ENCODE data around the gene RAP1GAP2. TPM values are rescaled to one million over a fixed set of nuclear protein-coding genes. Genes with fewer than 3 reads are reported as not detected.

RAP1GAP2 gene
- total RNA-seq, 1 donor from 2014 or later, result 10.6 TPM

DNA sequence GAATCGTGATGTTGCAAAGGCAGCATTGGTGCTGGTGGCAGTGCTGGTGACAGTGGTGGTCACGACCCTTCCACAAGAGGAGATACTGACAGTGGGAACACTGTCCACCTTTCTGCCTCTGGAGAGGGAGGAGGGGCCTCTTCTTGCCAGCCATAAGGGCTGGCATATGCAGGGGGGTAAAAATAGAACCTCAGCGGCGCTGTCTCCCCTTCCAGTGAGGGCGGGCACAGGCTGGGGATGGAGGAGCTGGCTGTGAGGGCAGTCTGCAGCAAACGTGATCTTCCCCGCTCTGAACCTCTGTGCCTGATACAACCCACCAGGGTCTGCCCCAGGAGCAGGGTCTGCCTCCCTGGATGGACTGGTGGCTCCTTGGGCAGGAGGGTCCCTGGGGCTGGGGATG is 3.4 kb downstream of the RAP1GAP2 start:
- H3K36me3 Mint-ChIP-seq (ENCODE audit: low read depth, unreplicated experiment), result peaks cover 6% of the 10 kb centered on the region
- H3K27me3 Mint-ChIP-seq (ENCODE audit: unreplicated experiment), result peaks cover 1% of the 10 kb centered on the region
- H3K9me3 Mint-ChIP-seq (ENCODE audit: unreplicated experiment), result no peaks in the 10 kb centered on the region
- no peaks in the 10 kb centered on the region for H3K4me1 Mint-ChIP-seq (ENCODE audit: unreplicated experiment)
- TF ChIP-seq, protein P1, sequence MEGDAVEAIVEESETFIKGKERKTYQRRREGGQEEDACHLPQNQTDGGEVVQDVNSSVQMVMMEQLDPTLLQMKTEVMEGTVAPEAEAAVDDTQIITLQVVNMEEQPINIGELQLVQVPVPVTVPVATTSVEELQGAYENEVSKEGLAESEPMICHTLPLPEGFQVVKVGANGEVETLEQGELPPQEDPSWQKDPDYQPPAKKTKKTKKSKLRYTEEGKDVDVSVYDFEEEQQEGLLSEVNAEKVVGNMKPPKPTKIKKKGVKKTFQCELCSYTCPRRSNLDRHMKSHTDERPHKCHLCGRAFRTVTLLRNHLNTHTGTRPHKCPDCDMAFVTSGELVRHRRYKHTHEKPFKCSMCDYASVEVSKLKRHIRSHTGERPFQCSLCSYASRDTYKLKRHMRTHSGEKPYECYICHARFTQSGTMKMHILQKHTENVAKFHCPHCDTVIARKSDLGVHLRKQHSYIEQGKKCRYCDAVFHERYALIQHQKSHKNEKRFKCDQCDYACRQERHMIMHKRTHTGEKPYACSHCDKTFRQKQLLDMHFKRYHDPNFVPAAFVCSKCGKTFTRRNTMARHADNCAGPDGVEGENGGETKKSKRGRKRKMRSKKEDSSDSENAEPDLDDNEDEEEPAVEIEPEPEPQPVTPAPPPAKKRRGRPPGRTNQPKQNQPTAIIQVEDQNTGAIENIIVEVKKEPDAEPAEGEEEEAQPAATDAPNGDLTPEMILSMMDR (IDR thresholded peaks at IDR 0.05; ENCODE audit: unreplicated experiment), result no peak
- DNase-seq (ENCODE audit: low spot score), result no peak
- H3K27ac Mint-ChIP-seq (ENCODE audit: unreplicated experiment), result no peak overlapping the region
- H3K4me3 Mint-ChIP-seq (ENCODE audit: unreplicated experiment), result no peak overlapping the region

DNA sequence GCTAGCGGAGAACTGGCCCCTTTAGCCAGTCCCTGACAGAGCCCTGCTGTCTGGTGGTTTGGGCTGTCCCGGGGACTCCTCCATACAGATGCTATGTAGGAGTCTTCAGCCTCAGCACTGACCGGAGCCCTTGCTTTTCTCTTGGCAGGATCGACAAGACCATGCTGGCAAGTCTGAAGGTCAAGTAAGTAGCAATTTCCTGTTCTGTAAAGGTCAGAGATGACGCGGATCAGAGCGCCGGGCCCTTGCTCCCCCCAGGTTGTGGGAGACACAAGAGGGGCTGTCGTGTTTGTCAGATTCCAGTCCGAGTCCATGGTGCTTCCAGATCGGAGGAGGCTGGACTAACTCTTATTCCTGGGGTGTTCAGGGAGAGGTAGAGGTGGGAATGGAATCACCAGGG is 4.1 kb downstream of the RAP1GAP2 start:
- Mint-ChIP-seq H3K4me1 (ENCODE audit: unreplicated experiment) (no peaks in the 10 kb centered on the region), H3K4me3 (ENCODE audit: unreplicated experiment) (no peak overlapping the region), H3K36me3 (ENCODE audit: low read depth, unreplicated experiment) (peaks cover 6% of the 10 kb centered on the region), H3K9me3 (ENCODE audit: unreplicated experiment) (no peaks in the 10 kb centered on the region), H3K27me3 (ENCODE audit: unreplicated experiment) (peaks cover 1% of the 10 kb centered on the region), H3K27ac (ENCODE audit: unreplicated experiment) (no peak overlapping the region)
- TF ChIP-seq, protein P1 (IDR thresholded peaks at IDR 0.05; ENCODE audit: unreplicated experiment), result no peak
- no peak for DNase-seq (ENCODE audit: low spot score)

DNA sequence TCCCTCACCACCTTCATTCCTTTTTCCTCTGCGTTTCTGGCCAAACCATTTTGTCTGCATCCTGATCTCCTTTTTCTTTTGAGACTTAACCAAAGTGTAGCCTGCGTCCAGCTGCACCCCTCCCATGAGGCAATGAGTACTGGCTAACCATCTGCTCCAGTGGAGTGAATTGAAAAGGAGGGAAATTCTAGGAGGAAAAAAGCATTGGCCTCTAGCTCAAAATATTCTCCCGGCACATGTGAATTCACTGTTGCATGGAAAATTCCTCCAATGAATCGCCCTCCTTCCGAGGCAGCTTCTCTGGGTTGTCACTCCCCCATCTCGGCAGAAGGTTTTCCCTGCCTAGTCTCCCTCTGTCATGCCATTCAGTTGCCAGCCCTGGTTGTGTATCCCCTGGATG is 5.6 kb downstream of the RAP1GAP2 start:
- TF ChIP-seq, protein P1 (IDR thresholded peaks at IDR 0.05; ENCODE audit: unreplicated experiment), result no peak
- no peak for DNase-seq (ENCODE audit: low spot score)
- Mint-ChIP-seq H3K36me3 (ENCODE audit: low read depth, unreplicated experiment) (peaks cover 6% of the 10 kb centered on the region), H3K4me3 (ENCODE audit: unreplicated experiment) (no peak overlapping the region), H3K9me3 (ENCODE audit: unreplicated experiment) (no peaks in the 10 kb centered on the region), H3K4me1 (ENCODE audit: unreplicated experiment) (no peaks in the 10 kb centered on the region), H3K27ac (ENCODE audit: unreplicated experiment) (no peak overlapping the region), H3K27me3 (ENCODE audit: unreplicated experiment) (peaks cover 1% of the 10 kb centered on the region)

DNA sequence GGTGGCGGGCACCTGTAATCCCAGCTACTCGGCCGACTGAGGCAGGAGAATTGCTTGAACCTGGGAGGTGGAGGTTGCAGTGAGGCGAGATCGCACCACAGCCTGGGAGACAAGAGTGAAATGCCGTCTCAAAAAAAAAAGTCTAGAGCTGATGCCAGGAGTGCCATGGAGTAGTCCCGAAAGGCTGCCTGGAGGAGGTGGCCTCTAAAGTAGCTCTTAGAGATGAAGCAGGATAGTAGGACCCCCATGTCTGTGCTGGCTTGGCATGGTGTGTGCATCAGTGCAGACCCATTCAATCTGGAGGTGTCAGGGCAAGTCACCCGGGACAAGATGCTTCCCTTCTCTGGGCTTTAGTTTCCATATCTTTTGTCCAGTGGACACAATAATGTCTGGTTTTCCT is 6.3 kb downstream of the RAP1GAP2 start:
- H3K27me3 Mint-ChIP-seq (ENCODE audit: unreplicated experiment), result peaks cover 1% of the 10 kb centered on the region
- H3K9me3 Mint-ChIP-seq (ENCODE audit: unreplicated experiment), result no peaks in the 10 kb centered on the region

DNA sequence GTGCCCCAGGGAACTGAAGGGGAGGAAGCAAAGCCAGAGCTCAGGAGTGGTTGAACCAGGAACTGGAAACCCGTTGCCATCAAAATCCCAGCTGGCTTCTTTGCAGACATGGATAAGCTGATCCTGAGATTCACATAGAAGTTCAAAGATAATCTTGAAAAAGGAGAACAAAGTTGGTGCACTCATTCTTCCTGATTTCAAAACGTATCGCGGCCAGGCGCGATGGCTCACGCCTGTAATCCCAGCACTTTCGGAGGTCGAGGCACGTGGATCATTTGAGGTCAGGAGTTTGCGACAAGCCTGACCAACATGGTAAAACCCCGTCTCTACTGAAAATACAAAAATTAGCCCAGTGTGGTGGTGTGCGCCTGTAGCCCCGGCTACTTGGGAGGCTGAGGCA is 7.1 kb downstream of the RAP1GAP2 start:
- no peaks in the 10 kb centered on the region for H3K9me3 Mint-ChIP-seq (ENCODE audit: unreplicated experiment)
- no peak for DNase-seq (ENCODE audit: low spot score)
- no peaks in the 10 kb centered on the region for H3K4me1 Mint-ChIP-seq (ENCODE audit: unreplicated experiment)
- TF ChIP-seq, protein P1 (IDR thresholded peaks at IDR 0.05; ENCODE audit: unreplicated experiment), result no peak
- peaks cover 1% of the 10 kb centered on the region for H3K27me3 Mint-ChIP-seq (ENCODE audit: unreplicated experiment)
- H3K4me3 Mint-ChIP-seq (ENCODE audit: unreplicated experiment), result no peak overlapping the region
- H3K27ac Mint-ChIP-seq (ENCODE audit: unreplicated experiment), result no peak overlapping the region
- H3K36me3 Mint-ChIP-seq (ENCODE audit: low read depth, unreplicated experiment), result peaks cover 6% of the 10 kb centered on the region

More for the DNA sequence above, 6.3 kb downstream of the RAP1GAP2 start:
- H3K4me1 Mint-ChIP-seq (ENCODE audit: unreplicated experiment), result no peaks in the 10 kb centered on the region
- peaks cover 6% of the 10 kb centered on the region for H3K36me3 Mint-ChIP-seq (ENCODE audit: low read depth, unreplicated experiment)
- TF ChIP-seq, protein P1 (IDR thresholded peaks at IDR 0.05; ENCODE audit: unreplicated experiment), result no peak
- no peak overlapping the region for H3K27ac Mint-ChIP-seq (ENCODE audit: unreplicated experiment)
- H3K4me3 Mint-ChIP-seq (ENCODE audit: unreplicated experiment), result no peak overlapping the region
- DNase-seq (ENCODE audit: low spot score), result no peak
